Measurements from ENCODE around the gene RASAL3. TPM values are rescaled to one million over a fixed set of nuclear protein-coding genes. Genes with fewer than 3 reads are reported as not detected.
"Not testable (repeated sequence)": the region's sequence is repeated elsewhere in the genome, so short reads cannot be mapped to it uniquely, and the experiment has no call there.

Gene RASAL3
- total and polyA plus RNA-seq, 7 donors, result 0.21 to 2.0 (median 0.47) TPM

DNA sequence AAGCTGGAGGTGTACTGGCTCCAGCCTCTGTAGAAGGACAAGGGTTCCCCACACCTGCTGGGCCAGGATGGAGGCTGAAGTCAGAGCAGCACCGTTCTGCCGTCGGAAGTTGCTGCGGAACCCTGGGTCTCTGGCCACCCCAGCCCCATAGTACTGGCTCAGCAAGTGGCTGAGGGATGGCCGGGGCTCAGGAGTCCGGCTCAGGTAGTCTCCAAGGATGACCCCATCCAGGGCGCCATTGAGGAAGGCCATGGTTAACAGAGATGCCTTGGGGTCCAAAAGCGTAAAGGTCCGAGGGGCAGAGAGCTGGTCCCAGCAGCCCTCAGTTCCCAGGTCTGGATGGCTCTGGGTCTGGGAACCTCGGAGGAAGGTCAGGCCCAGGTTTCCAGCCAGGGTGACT is 11.3 kb upstream of the RASAL3 start:
- TF ChIP-seq, protein P1, sequence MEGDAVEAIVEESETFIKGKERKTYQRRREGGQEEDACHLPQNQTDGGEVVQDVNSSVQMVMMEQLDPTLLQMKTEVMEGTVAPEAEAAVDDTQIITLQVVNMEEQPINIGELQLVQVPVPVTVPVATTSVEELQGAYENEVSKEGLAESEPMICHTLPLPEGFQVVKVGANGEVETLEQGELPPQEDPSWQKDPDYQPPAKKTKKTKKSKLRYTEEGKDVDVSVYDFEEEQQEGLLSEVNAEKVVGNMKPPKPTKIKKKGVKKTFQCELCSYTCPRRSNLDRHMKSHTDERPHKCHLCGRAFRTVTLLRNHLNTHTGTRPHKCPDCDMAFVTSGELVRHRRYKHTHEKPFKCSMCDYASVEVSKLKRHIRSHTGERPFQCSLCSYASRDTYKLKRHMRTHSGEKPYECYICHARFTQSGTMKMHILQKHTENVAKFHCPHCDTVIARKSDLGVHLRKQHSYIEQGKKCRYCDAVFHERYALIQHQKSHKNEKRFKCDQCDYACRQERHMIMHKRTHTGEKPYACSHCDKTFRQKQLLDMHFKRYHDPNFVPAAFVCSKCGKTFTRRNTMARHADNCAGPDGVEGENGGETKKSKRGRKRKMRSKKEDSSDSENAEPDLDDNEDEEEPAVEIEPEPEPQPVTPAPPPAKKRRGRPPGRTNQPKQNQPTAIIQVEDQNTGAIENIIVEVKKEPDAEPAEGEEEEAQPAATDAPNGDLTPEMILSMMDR (IDR thresholded peaks at IDR 0.05), result no peak
- ATAC-seq (no peak), DNase-seq (no peak)
- no peaks in the 10 kb centered on the region for H3K4me1 ChIP-seq
- H3K27me3 ChIP-seq (ENCODE audit: insufficient read depth in 3 of 3, low read length in 2 of 3), result peaks cover 0 to 13% (median 0%) of the 10 kb centered on the region in 3 donors
- intact Hi-C loops (cut with DNase I), result no loop called here
- H3K36me3 ChIP-seq (ENCODE audit: insufficient read depth in 1 of 2, low read depth in 1 of 2), result no peaks in the 10 kb centered on the region
- H3K27ac ChIP-seq, result no peak overlapping the region
- 77 to 84% (median 80%) methylated on average over 10 of the region's 10 CpGs for WGBS, 3 donors
- H3K4me3 ChIP-seq, result no peak overlapping the region
- H3K9me3 ChIP-seq, result no peaks in the 10 kb centered on the region

DNA sequence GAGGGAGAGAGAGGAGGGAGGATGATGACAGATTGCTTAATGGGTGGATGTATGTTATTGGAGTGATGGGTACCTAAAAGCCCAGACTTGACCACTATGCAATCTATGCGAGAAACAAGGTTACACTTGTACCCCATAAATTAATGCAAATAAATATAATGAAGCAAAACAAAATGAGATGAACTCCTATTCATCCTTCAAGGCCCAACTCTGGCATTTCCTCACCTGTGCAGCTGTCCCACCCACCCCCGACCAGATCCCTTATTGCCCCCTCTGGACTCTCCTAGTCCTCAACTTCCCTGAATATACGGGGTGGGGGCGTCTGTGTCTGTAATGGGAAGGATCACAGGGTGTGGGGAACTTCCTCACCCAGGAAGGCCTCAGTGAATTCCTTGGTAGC is 10.8 kb upstream of the RASAL3 start:
- ATAC-seq, result no peak
- Histone ChIP-seq H3K36me3 (ENCODE audit: insufficient read depth in 1 of 2, low read depth in 1 of 2) (no peaks in the 10 kb centered on the region), H3K27me3 (ENCODE audit: insufficient read depth in 3 of 3, low read length in 2 of 3) (peaks cover 0 to 17% (median 0%) of the 10 kb centered on the region in 3 donors), H3K4me1 (no peaks in the 10 kb centered on the region), H3K4me3 (no peak overlapping the region), H3K9me3 (no peaks in the 10 kb centered on the region), H3K27ac (no peak overlapping the region)
- TF ChIP-seq, protein P1 (IDR thresholded peaks at IDR 0.05), result no peak
- no peak for DNase-seq
- WGBS, 3 donors, result 74 to 82% (median 77%) methylated on average over 4 of the region's 4 CpGs
- intact Hi-C loops (cut with DNase I), result no loop called here

DNA sequence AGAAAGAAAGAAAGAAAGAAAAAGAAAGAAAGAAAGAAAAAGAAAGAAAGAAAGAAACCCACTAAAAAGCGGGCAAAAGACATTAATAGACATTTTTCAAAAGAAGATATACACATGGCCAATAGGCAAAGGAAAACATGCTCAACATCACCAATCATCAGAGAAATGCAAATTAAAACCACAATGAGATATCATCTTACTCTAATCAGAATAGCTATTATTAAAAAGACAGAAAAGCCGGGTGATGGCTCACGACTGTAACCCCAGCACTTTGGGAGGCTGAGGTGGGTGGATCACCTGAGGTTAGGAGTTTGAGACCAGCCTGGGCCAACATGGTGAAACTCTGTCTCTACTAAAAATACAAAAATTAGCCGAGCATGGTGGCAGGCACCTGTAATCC is 9.5 kb upstream of the RASAL3 start:
- WGBS, 3 donors, result 65 to 74% (median 71%) methylated on average over 4 of the region's 4 CpGs
- H3K36me3 ChIP-seq (ENCODE audit: insufficient read depth in 1 of 2, low read depth in 1 of 2); intact Hi-C loops (cut with DNase I); H3K4me1 ChIP-seq; DNase-seq; H3K9me3 ChIP-seq; ATAC-seq; H3K4me3 ChIP-seq; H3K27ac ChIP-seq: not testable (repeated sequence)
- peaks cover 0 to 30% (median 10%) of the 10 kb centered on the region in 3 donors for H3K27me3 ChIP-seq (ENCODE audit: insufficient read depth in 3 of 3, low read length in 2 of 3)

DNA sequence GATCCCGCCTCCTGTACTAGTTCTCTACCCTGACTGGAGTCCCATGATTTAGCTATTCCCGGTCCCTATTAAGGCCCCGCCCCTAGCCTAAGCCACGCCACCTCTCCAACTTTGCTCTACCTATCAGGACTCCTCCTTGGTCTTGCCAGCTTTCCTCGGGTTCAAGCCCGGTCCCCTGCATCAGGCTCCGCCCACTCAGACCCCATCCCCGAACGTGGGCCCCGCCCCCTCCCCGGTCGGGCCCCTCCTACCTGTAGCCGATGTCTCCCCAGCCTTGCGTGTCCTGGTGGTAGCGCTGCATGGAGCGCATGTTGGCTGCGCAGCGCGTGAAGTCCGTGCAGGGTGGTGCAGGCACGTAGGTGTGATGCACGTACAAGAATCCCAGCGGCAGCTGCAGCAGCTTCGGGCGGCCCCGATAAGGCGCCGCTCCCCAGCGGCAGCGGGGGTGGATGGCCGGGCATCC is 7.3 kb upstream of the RASAL3 start:
- no peaks in the 10 kb centered on the region for H3K4me1 ChIP-seq
- H3K27ac ChIP-seq, result no peak overlapping the region
- TF ChIP-seq, protein P1 (IDR thresholded peaks at IDR 0.05), result no peak
- H3K4me3 ChIP-seq, result no peak overlapping the region
- ATAC-seq, result no peak
- no peaks in the 10 kb centered on the region for H3K36me3 ChIP-seq (ENCODE audit: insufficient read depth in 1 of 2, low read depth in 1 of 2)
- WGBS, 3 donors, result 47 to 58% (median 48%) methylated on average over 29 to 31 of the region's 31 CpGs
- intact Hi-C loops (cut with DNase I), result no loop called here
- no peaks in the 10 kb centered on the region for H3K9me3 ChIP-seq
- H3K27me3 ChIP-seq (ENCODE audit: insufficient read depth in 3 of 3, low read length in 2 of 3), result peaks cover 0 to 38% (median 12%) of the 10 kb centered on the region in 3 donors
- no peak for DNase-seq

DNA sequence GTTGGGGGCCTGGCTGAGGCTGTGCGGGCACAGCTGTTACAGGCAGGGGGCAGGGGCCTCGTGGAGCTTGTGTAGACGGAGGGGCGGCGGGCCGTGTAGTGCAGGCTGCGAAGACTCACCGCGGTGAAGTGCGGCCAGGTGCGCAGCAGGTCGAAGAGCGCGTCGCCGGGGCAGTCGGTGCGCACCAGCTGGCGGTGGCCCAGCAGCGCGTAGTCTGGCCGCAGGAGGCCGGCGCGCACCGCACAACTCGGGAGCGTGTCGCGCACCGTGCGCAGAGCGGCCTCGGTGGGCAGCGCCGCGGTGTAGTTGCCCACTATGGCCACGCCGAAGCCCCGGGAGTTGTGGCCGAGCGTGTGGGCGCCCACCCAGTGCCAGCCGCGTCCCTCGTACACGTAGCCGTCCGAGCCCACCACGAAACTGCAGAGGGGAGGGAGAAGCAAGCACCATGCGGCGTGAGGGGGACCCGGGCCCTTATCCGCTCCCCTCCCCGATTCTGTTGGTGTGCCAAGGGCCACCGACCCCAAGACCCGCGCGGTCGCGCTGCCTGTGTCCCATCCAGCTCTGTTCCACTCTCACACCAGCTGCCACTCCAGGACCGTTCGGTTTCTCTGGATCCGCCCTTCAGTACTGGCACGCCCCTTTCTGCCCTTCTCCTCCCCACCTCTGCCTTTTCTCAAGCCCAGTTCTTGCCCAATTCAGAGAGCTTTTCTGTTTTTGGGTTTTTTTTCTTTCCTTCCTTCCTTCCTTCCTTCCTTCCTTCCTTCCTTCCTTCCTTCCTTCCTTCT is 5.4 kb upstream of the RASAL3 start:
- H3K36me3 ChIP-seq (ENCODE audit: insufficient read depth in 1 of 2, low read depth in 1 of 2), result no peaks in the 10 kb centered on the region
- H3K27me3 ChIP-seq (ENCODE audit: insufficient read depth in 3 of 3, low read length in 2 of 3), result peaks cover 0 to 38% (median 12%) of the 10 kb centered on the region in 3 donors
- intact Hi-C loops (cut with DNase I), result no loop called here
- peak overlapping the region; percentile 50 for H3K4me3 ChIP-seq
- ATAC-seq (peak in 3 of 4 donors; percentile 25 to 54 (median 50)), DNase-seq (peak in 1 of 2 donors; percentile 58)
- no peaks in the 10 kb centered on the region for H3K4me1 ChIP-seq
- no peaks in the 10 kb centered on the region for H3K9me3 ChIP-seq
- WGBS, 3 donors, result 2 to 4% (median 4%) methylated on average over 40 to 65 of the region's 65 CpGs
- TF ChIP-seq, protein P1 (IDR thresholded peaks at IDR 0.05), result no peak
- H3K27ac ChIP-seq, result no peak overlapping the region
